Hematopoietic multipotent progenitor cell treated with erythropoietin and hydrocortisone succinate and interleukin-3 and kit ligand, for 6 days (in vitro differentiated cells): ENCODE results near the gene CDH1.
"Not testable (repeated sequence)": the region's sequence is repeated elsewhere in the genome, so short reads cannot be mapped to it uniquely, and the experiment has no call there.

Source experiments
- DNase-seq: peaks from one replicate; pipeline ENCODE4 v3.0.0-alpha.2; 2015

CDH1 gene

DNA sequence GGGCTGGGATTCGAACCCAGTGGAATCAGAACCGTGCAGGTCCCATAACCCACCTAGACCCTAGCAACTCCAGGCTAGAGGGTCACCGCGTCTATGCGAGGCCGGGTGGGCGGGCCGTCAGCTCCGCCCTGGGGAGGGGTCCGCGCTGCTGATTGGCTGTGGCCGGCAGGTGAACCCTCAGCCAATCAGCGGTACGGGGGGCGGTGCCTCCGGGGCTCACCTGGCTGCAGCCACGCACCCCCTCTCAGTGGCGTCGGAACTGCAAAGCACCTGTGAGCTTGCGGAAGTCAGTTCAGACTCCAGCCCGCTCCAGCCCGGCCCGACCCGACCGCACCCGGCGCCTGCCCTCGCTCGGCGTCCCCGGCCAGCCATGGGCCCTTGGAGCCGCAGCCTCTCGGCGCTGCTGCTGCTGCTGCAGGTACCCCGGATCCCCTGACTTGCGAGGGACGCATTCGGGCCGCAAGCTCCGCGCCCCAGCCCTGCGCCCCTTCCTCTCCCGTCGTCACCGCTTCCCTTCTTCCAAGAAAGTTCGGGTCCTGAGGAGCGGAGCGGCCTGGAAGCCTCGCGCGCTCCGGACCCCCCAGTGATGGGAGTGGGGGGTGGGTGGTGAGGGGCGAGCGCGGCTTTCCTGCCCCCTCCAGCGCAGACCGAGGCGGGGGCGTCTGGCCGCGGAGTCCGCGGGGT lies at the start of gene CDH1:
CDH1 (plus strand) TSS at position 247 of the 684 bp plus-strand sequence; CDS start at position 371, 124 bp downstream.
- DNase-seq: peak; percentile 69

DNA sequence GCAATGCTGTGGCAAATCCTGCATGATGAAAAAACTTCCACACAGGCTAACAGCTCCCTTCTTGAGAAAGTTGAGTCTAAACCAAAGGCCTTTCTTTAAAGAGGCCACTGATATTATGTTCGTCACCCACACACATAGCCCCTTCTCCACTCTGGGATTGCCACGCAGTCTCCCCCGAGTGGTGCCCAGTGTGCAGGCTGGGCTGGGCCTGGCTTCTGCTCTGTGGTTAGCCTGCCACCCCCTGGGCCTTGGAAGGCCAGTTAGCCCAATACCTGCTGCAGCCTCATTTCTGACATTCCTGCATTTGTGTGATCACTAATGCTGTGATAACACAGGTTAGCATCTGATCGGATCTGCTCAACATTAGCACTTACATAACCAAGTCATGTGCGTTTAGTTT lies 47.2 kb upstream of the CDH1 start:
- DNase-seq: no peak

DNA sequence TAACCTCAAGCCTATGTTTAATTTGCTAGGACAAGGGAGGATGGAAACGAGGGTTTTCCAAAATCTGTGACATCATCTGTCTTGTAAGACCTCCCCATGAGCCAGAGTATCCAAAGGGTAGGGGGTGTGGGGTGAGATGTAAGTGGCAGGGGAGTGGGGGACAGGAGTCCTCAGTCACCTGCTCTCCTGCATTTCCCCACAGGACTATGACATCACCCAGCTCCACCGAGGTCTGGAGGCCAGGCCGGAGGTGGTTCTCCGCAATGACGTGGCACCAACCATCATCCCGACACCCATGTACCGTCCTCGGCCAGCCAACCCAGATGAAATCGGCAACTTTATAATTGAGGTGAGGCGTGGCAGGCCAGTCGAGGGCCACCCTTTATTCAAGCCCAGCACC lies 41.5 kb upstream of the CDH1 start:
- DNase-seq: no peak

DNA sequence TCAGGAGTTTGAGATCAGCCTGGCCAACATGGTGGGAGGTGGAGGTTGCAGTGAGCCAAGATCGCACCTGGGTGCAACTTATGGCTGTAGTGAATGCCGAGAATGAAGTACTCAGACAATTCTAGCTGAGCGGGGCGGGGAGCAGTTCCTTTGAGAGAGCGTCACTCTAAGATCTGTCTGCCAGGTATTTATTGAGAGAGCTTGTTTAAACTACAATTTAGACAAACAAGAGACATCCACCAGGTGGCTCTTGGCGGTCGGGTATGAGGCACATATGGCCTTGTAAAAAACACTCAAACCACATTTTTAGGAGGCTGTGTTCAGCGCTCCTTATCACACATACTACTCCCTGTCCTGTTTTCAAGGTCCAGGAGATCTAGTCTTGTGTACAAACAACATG lies 40.6 kb upstream of the CDH1 start:
- no peak for DNase-seq

DNA sequence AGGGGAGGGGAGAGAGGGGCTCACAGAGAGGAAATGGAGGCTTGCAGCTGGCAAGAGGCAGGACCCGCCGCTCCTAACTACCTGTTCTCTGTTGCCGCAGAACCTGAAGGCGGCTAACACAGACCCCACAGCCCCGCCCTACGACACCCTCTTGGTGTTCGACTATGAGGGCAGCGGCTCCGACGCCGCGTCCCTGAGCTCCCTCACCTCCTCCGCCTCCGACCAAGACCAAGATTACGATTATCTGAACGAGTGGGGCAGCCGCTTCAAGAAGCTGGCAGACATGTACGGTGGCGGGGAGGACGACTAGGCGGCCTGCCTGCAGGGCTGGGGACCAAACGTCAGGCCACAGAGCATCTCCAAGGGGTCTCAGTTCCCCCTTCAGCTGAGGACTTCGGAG lies 39.0 kb upstream of the CDH1 start:
- no peak for DNase-seq

DNA sequence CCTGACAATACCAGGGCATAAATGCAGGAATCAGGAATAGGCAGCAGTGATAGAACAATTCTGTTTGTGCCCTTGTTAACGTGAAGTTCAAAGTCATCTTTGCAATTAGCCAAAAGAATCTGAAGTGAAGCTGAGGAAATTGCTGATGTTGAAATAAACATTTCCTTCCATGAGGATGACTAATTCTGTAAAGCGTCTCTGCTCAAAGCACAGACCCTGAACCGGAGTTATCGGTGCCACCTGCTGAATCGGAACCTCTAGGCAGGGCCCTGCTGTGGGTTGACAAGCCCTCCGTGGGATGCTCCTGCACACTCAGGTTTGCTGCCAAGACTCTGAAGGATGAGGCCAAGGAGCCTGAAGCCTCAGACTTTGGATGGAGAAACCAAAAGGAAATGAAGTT lies 37.0 kb upstream of the CDH1 start:
- no peak for DNase-seq

DNA sequence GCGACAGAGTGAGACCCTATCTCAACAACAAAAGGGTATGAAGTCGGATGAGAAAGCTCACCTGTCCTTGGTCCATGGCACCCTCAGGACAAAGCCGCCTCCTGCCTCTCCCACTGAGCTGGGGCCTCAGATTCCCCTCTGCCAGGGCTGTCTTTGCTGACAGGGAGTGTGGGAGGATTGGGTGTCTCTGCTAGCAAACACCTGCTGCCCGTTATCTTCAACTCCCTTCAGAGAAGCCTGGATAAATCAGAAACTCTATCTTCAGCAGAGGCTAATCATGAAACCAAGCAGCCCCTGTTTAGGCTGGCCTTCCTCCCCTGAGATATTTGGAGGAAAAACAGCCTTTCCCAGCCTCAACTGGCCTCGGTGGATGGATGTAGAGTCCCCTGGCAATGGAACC lies 36.3 kb upstream of the CDH1 start:
- DNase-seq: no peak

DNA sequence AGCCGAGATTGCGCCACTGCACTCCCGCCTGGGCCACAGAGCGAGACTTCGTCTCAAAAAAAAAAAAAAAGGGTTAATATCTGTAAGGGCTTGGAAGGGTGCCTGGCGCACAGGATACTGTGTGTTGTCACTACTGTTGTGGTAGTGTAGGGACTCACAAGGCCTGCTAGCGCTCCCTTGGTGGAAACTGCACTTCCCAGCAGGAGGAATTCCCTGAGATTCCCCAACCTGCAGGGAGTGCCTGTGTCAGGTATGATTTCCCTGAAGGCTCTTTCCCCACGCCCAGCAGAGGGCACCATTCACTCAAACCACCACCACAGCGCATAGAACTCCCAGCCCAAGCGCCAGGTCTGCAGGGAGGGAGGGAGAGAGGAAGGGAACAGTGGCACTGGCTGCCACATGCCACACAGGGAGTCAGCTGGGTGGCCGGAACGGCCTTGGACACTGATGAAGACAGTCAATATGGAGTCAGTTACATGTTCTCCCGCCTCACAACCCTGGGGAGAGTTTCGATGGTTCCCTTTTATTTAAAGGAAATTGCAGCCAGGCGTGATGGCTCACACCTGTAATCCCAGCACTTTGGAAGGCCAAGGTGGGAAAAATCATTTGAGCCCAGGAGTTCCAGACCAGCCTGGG lies 32.7 kb upstream of the CDH1 start:
- DNase-seq: peak; percentile 87

DNA sequence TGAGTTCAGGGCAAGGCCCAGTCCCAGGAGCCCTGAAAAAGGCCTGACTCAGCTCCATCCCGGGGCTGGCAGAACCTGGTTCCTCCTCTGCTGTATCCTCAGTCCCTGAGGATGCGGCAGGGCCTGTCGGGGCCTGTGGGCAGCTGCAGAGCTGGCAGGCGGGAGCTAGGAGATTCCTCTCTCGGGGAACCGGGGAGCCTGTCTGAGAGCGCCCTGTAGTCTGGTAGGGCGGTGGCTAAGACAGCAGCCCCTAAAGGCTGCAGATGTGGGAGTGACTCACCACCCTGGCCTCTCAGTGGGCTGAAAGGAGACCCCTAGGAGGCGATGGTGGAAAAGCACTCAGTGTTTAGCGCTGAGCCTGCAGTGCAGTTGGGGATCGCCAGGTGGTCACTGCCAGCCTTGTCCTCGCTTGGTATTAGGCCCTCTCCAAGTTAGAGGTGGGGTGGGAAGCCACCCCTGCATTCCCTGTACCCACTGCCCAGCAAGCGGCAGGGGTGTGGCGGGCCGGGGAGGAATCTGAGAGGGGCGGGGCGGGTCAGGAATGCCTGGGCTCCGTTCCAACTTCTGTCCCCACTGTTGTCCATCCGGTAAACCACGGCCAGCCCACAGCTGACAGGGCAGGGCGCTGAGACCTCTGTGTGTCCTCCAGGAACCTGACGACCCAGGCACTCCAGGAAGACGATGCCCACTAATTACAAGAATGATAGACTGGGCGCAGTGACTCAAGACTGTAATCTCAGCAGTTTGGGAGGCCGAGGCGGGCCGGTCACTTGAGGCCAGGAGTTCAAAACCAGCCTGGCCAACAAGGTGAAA lies 29.5 kb upstream of the CDH1 start:
- DNase-seq: peak; percentile 52

DNA sequence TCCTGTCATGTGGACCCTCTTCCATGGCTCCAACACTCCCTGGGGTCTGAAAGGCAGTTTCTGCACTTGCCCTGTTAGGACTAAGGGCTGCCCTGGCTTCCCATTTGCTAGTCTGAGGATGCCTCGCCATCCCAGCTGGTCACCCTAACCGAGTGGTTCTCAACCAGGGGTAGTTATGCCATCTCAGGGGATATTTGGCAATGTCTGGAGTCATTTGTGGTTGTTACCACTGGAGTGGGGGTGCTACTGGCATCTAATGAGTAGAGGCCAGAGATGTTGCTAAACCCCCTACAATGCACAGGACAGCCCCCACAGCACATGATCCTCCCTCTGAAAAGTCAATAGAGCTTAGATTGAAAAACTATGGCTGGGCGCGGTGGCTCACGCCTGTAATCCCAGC lies 26.9 kb upstream of the CDH1 start:
- no peak for DNase-seq

DNA sequence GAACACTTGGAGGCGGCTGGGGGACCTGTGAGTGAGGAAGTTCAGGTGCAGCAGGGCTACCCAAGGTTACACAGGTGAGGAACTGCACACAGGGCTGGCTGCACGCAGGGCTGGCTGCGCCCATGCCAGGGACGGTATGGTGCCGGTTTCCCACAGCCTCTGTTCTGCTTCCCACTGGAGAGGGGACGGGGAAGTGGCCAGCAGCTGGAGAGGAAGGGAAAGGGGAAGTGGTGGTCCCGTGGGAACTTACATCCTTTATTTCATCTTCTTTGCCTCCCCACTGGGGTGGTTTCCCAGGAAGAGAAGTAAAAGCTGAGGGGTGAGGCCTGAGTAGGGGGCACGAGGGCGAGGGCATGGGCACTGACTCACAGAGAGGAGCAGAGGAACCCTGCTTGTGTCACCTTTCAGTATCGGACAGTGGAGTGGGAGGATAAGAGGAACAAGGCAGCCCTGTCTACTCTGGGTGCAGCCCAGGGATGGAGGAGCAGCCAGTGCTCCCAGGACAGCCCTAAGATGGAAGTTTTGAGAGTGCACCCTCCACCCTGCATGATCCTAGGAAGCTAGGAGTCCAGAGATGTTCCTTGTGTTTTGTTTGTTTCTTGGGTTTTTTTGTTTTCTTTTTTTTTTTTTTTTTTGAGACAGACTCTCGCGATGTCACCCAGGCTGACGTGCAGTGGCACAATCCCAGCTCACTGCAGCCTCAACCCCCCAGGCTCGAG lies 25.5 kb upstream of the CDH1 start:
- peak; percentile 40 for DNase-seq

DNA sequence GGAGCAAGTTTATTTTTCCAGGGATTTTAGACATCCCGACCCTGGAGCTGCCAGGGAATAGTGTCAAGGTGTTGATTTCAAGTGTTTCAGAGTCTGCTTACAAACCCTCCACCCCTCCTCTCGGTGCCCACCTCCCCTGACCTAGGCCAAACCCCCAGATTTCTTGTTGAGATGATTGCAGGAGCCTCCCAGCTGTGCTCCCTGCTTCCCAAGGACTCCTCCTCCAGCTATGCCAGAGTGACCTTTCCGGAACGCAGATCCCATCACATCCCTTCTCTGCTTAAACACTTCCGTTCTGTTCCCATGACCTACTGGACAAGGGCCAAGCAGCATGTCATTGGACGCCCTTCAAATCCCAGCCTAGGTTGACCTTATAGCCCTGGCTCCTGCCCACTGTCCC lies 23.7 kb upstream of the CDH1 start:
- no peak for DNase-seq

DNA sequence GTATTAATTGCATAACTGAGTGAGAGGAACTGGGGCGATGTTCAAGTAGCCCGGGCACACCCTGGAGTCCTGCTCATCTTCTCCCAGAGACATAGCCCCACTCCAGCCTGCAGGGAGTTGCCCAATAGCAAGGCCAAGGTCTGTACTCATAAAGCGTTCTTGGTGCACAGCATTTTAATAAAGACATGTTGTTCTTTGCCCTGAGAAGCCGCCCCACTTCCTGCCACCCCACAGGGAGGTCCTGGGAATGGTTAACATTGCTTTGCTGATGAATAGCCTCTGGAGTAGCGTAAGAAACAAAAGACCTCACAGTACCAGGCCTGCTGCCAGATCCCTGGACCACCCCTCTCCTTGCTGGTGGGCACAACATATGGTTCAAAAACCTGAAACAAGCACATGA lies 21.6 kb upstream of the CDH1 start:
- DNase-seq: no peak

DNA sequence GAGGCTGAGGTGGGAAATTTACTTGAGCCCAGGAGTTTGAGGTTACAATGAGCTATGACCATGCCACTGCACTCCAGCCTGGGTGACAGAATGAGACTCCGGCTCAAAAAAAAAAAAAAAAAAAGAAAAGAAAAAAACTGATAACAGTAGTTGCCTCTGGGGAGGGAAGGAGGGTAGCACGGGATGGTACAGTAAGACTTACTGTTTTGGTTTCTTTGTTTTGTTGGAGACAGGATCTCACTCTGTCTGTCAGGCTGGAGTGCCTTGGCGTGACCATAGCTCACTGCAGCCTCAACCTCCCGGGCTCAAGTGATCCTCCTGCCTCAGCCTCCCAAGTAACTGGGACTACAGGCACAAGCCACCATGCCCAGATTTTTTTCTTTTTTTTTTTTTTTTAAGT lies 20.6 kb upstream of the CDH1 start:
- DNase-seq: not testable (repeated sequence)

DNA sequence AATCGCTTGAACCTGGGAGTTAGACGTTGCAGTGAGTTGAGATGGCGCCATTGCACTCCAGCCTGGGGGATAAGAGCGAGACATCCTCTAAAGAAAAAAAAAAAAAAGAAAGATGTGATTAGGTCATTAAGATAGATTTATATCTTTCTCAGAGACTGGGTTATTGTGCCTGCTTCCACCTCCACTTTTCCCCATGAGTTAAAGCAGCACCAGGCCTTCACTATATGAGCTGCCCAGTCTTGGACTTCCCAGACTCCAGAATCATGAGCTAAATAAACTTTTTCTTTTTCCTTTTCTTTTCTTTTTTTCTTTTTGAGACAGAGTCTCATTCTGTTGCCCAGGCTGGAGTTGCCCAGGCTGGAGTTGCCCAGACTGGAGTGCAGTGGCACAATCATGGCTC lies 19.4 kb upstream of the CDH1 start:
- no peak for DNase-seq

DNA sequence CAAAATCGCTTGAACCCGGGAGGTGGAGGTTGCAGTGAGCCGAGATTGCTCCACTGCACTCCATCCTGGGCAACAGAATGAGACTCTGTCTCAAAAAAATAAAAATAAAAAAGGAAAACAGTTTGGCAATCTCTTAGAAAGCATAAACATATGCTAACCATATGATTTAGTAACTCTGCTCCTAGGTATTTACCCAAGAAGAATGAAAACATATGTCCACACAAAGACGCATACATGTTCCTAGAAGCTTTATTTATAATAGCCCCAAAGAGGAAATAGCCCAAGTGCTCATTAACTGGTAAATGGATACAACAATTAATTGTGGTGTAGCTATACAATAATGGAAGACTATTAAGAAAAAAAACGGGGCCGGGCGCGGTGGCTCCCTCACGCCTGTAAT lies 18.5 kb upstream of the CDH1 start:
- DNase-seq: no peak

DNA sequence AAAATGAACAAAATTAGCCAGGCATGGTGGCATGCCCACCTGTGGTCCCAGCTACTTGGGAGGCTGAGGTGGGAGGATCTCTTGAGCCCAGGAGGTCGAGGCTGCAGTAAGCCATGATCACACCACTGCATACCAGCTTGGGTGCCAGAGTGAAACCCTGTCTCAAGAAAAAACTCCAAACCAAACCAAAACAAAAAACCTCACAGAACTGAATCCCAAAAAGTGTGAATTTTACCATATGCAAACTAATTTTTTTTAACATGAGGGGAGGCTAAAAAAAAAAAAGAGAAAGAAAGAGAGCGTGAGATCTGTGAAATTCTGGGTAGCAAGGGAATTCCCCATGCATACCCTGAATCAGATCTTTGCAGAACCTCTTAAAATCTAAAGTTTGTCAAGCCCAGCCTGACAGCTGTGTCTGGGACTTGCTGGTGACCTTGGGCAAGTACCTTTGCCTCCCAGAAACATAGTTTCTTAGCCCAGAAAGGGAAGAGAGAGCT lies 17.1 kb upstream of the CDH1 start:
- no peak for DNase-seq

DNA sequence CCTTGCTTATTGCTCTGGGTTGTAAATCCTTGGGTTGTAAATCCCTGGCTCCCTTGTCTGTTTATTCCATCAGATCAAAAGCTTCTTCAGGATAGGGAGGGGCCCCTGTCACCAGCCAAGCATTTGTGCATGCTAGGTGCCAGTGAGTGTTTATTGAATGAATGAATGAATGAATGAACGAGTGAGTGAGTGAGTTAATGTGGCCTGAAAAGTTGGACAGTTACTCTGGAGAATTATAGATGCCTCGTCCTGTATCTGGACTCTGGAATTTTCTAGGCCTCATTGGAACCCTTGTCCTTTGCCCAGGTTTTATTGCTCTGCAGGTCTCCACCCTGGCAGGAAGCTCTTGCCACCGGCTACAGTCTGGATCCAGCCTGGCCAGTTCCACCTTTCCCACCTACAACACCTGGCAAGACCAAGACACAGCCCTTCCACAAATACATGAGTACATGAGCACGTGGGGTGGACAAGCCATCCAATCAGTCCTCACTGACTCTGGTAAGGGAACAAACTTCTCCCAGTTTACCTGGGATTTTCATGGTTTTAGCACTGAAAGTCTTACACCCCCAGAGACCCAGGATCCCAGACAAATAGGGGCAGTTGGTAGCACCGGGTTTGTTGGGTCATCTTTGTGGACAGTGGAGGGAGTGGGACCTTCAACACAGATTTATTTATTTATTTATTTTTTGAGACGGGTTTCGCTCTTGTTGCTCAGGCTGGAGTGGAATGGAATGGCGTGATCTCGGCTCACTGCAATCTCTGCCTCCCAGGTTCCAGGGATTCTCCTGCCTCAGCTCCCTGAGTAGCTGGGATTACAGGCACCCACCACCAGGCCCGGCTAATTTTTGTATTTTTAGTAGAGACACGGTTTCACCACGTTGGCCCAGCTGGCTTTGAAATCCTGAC lies 14.7 kb upstream of the CDH1 start:
- no peak for DNase-seq

DNA sequence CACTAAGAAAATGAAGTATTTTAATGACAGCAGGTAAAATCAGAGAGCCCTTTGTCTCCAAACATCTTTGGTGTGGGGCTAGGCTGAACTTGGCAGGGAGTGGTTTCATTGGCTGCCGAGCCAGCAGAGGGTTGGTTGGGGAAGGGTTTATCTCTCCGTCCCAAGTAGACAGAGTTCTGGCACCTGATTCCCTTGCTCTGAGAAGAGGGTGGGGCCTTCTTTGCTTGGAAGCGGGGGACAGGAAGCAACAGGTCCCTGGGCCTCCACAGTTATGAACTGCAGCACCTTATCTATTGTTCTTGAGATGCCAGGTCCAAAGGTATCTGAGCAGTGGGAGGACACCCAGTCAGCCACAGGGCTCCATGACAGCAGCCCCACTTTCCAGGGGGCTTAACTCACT lies 12.3 kb upstream of the CDH1 start:
- peak; percentile 98 for DNase-seq

DNA sequence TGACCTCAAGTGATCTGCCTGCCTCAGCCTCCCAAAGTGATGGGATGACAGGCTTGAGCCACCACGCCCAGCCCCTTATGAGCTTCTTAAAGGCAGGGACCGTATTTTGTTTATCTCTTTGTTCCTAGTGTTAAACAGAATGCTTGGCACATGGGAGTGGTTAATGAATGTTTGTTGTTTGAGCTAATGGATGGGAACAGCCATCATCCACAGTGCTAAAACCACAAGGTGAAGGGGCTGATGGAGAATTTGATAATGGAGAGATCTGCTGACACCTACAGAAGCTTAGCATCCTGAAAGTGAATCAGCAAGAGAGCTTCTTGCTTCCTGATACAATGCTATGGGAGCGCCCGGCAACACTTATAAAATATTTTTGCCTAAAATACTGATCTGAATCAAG lies 8.6 kb upstream of the CDH1 start:
- peak; percentile 87 for DNase-seq

DNA sequence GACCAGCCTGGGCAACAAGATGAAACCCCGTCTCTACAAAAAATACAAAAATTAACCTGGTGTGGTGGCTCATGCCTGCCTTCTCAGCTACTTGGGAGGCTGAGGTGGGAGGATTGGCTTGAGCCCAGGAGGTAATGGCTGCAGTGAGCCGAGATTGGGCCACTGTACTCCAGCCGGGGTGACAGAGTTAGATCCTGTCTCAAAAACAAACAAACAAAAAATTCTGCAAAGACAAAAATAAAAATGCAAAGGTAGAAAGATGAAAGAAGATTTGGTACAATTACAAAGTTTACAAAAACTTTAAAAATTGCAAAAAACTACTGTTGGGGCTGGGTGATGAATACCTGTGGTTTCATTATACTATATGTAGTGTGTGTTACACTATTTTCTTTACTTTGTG lies 5.5 kb upstream of the CDH1 start:
- peak; percentile 65 for DNase-seq

DNA sequence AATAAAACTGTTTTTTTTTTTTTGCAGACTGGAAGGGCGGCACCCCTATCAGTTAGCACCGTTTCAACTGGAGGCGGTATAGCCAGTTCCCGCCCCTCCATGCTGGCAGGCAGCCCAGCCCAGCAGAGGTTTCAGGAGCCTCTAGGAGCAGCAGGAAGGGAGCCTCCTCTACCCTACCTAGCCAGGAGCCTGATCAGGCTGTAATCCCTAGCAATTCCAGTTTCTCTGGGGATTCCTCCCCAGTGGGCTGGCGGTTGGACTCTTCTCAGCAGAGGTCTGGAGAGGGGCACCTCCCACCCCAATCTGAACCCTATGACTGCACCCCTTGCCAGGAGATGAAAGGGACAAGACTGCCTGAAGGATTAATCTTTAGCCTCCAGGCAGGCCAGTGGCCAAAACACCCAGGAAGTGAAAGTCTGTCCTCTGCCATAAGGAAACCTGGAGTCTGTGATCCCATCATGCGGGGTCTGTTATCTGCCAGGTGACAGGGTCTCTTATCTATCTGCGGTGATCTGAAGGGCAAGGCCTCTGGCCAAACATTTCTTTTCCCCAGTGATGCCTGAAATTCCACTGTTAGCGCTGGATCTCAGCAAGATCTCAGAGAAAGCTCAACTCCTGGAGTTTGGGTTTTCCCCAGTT lies 4.9 kb upstream of the CDH1 start:
- peak; percentile 93 for DNase-seq
